ENCODE data around the gene CCDC69.

- TF ChIP-seq PML (IDR thresholded peaks at IDR 0.05; ENCODE audit: low read length) (no peak), CHD2 (IDR thresholded peaks at IDR 0.05; ENCODE audit: borderline replicate concordance, low read depth, low read length) (no peak), EZH2 (IDR thresholded peaks at IDR 0.05; ENCODE audit: borderline replicate concordance, control insufficient read depth, low read depth, low read length) (no peak), ZNF274 (IDR thresholded peaks at IDR 0.05; ENCODE audit: insufficient read depth, insufficient read length) (no peak), KDM1A (IDR thresholded peaks at IDR 0.05; ENCODE audit: borderline replicate concordance) (no peak), TARDBP (IDR thresholded peaks at IDR 0.05; ENCODE audit: borderline replicate concordance) (no peak), MAX (IDR thresholded peaks at IDR 0.05; ENCODE audit: low read depth, low read length) (no peak)
- TF ChIP-seq, protein P1, sequence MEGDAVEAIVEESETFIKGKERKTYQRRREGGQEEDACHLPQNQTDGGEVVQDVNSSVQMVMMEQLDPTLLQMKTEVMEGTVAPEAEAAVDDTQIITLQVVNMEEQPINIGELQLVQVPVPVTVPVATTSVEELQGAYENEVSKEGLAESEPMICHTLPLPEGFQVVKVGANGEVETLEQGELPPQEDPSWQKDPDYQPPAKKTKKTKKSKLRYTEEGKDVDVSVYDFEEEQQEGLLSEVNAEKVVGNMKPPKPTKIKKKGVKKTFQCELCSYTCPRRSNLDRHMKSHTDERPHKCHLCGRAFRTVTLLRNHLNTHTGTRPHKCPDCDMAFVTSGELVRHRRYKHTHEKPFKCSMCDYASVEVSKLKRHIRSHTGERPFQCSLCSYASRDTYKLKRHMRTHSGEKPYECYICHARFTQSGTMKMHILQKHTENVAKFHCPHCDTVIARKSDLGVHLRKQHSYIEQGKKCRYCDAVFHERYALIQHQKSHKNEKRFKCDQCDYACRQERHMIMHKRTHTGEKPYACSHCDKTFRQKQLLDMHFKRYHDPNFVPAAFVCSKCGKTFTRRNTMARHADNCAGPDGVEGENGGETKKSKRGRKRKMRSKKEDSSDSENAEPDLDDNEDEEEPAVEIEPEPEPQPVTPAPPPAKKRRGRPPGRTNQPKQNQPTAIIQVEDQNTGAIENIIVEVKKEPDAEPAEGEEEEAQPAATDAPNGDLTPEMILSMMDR (IDR thresholded peaks at IDR 0.05 in 2 of 3, conservative IDR thresholded peaks at IDR 0.05 in 1 of 3; ENCODE audit: control insufficient read depth in 2 of 3, extremely low read depth in 1 of 3, insufficient read depth in 1 of 3, low read depth in 3 of 3, low read length in 3 of 3), result no peak
- TF ChIP-seq, protein P2, sequence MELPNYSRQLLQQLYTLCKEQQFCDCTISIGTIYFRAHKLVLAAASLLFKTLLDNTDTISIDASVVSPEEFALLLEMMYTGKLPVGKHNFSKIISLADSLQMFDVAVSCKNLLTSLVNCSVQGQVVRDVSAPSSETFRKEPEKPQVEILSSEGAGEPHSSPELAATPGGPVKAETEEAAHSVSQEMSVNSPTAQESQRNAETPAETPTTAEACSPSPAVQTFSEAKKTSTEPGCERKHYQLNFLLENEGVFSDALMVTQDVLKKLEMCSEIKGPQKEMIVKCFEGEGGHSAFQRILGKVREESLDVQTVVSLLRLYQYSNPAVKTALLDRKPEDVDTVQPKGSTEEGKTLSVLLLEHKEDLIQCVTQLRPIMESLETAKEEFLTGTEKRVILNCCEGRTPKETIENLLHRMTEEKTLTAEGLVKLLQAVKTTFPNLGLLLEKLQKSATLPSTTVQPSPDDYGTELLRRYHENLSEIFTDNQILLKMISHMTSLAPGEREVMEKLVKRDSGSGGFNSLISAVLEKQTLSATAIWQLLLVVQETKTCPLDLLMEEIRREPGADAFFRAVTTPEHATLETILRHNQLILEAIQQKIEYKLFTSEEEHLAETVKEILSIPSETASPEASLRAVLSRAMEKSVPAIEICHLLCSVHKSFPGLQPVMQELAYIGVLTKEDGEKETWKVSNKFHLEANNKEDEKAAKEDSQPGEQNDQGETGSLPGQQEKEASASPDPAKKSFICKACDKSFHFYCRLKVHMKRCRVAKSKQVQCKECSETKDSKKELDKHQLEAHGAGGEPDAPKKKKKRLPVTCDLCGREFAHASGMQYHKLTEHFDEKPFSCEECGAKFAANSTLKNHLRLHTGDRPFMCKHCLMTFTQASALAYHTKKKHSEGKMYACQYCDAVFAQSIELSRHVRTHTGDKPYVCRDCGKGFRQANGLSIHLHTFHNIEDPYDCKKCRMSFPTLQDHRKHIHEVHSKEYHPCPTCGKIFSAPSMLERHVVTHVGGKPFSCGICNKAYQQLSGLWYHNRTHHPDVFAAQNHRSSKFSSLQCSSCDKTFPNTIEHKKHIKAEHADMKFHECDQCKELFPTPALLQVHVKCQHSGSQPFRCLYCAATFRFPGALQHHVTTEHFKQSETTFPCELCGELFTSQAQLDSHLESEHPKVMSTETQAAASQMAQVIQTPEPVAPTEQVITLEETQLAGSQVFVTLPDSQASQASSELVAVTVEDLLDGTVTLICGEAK (IDR thresholded peaks at IDR 0.05; ENCODE audit: borderline replicate concordance), result no peak
Measured at GRCh38 chr5:151212406-151212798, 11.5 kb downstream of the CCDC69 start.

Measured in GM12878 (cell line).